Naive thymus-derived CD8-positive, alpha-beta T cell (primary cell): ENCODE data around the gene RAP1GAP2. TPM values are rescaled to one million over a fixed set of nuclear protein-coding genes. Genes with fewer than 3 reads are reported as not detected.

ENCODE experiments used
- ATAC-seq, 2 donors: fragments of 150-1000 bp; cut with Tn5 transposase in 1 of 2; sonication (Bioruptor Pico), chemical (Tn5 transposase) in 1 of 2; 1 replicate in 1 of 2; 2 replicates in 1 of 2; pipeline ENCODE4 v1.10.0; 2021; ENCODE audit warnings: mild to moderate bottlenecking in 2 of 2, moderate library complexity in 2 of 2
- POLR2A ChIA-PET: fragments of 350-600 bp; sonication (Branson Sonifier 250); formaldehyde crosslinking; loops from one replicate; lab custom pipeline; 2021; ENCODE audit warnings: antibody characterized with exemption; lab: Charles Lee
- DNase-seq, 10 donors: peaks; one replicate each; pipeline versions ENCODE4 v3.0.0 to v3.0.0-alpha.2; 2020 to 2022
- H3K27ac Mint-ChIP-seq, 10 donors: one replicate each; pipeline ENCODE4 v1.8.0; 2020 to 2022; ENCODE audit warnings: mild to moderate bottlenecking in 10 of 10, mixed read lengths in 10 of 10, moderate library complexity in 4 of 10, inconsistent platforms in 1 of 10
- H3K27me3 Mint-ChIP-seq, 5 donors: one replicate each; pipeline ENCODE4 v1.8.0; 2021 to 2022; ENCODE audit warnings: mixed read lengths in 5 of 5
- H3K36me3 Mint-ChIP-seq, 3 donors: one replicate each; pipeline ENCODE4 v1.8.0; 2020 to 2022; ENCODE audit warnings: mixed read lengths in 3 of 3, mild to moderate bottlenecking in 2 of 3, inconsistent platforms in 1 of 3
- H3K4me1 Mint-ChIP-seq, 4 donors: one replicate each; pipeline ENCODE4 v1.8.0; 2021 to 2022; ENCODE audit warnings: mixed read lengths in 4 of 4
- H3K4me3 Mint-ChIP-seq, 10 donors: one replicate each; pipeline ENCODE4 v1.8.0; 2020 to 2022; ENCODE audit warnings: mild to moderate bottlenecking in 10 of 10, mixed read lengths in 10 of 10, moderate library complexity in 6 of 10, inconsistent platforms in 1 of 10
- H3K9me3 Mint-ChIP-seq, 9 donors: one replicate each; pipeline ENCODE4 v1.8.0; 2020 to 2022; ENCODE audit warnings: mixed read lengths in 9 of 9, mild to moderate bottlenecking in 3 of 9, inconsistent platforms in 1 of 9, moderate library complexity in 1 of 9
- polyA plus RNA-seq, 3 donors: library from polyadenylated mRNA; unstranded; fragments of 300-500 nt; fragmentation: Illumina TruSeq; gene quantifications; one replicate each; pipeline ENCODE4 v1.2.3, GENCODE V29; 2021
- total RNA-seq, 8 experiments: library from RNA in 2 of 8; stranded (reverse) in 2 of 8; gene quantifications; one replicate each; pipeline ENCODE4 v1.2.3 and lab custom pipeline; 2021 to 2026

Gene RAP1GAP2
- total and polyA plus RNA-seq, 5 experiments from 2014 or later: 0.44 to 1.6 (median 1.3) TPM

DNA sequence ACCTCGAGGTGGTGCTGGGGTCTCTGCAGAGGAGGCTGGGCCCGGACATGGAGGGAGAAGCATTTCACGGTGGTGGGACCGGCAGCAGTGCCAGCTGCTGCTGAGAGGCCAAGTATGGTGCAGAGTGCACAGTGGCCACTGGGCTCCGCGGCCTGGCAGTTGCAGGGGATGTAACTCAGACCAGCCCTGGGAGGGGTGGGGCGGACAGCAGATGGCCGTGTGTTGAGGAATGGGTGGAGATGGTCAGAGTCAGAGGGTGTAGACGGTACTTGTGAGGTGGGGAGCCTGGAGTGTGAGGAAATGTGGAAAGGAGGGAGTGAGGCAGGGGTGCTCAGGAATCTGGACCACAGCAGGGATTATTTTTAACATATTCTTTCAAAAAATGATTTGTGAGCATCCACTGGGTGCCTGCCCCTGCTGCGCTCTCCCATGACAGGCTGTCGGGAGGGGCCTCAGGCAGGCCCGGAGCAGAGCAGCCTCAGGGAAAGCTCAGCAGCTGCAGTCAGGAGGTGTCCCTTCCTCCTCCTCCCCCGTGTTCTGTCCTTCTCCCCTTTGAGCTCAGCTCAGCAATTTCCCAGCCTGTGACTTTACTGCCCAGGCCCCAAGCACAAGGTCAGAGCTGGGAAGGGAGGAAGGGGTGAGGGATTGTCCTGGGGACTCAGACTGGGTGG, 113.1 kb downstream of the RAP1GAP2 start:
- POLR2A ChIA-PET: interaction anchor here (0.9 kb wide), 1 partner anchor 80 kb away, joined by 3 read pairs; no protein-coding TSS in a partner anchor
- peak overlapping the region in 3 of 10 donors; percentile 25 to 60 (median 37) for H3K27ac Mint-ChIP-seq
- ATAC-seq (no peak), DNase-seq (no peak)
- H3K36me3 Mint-ChIP-seq: peaks cover 4 to 21% (median 12%) of the 10 kb centered on the region in 3 donors
- peak overlapping the region in 1 of 10 donors; percentile 11 for H3K4me3 Mint-ChIP-seq
- peaks cover 0 to 2% (median 0%) of the 10 kb centered on the region in 5 donors for H3K27me3 Mint-ChIP-seq
- H3K4me1 Mint-ChIP-seq: peaks cover 6 to 23% (median 7%) of the 10 kb centered on the region in 4 donors
- H3K9me3 Mint-ChIP-seq: peaks cover 0 to 6% (median 0%) of the 10 kb centered on the region in 9 donors

DNA sequence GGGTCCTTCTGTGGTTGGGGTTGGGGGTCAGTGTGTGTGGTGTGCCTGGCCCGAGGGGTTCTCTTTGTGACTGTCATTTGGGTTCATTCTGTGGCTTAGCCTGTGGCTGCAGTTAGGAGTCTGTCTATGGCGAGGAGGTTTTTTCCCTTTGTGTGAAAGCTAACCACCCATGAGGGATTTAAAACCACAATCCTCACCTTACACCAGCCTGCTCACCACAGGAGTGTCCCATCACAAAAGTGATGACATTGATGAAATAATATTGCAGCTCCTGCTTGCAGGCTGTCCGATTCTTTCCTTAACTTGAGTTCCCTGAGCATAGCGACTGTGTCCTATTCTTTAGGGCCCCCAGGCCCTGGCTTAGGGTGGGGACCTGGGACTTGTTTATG, 113.6 kb downstream of the RAP1GAP2 start:
- H3K9me3 Mint-ChIP-seq: peaks cover 0 to 6% (median 0%) of the 10 kb centered on the region in 9 donors
- no peak for ATAC-seq
- H3K4me3 Mint-ChIP-seq: peak overlapping the region in 1 of 10 donors; percentile 20
- H3K36me3 Mint-ChIP-seq: peaks cover 4 to 21% (median 12%) of the 10 kb centered on the region in 3 donors
- no peak for DNase-seq
- POLR2A ChIA-PET: interaction anchor here (0.9 kb wide), 1 partner anchor 80 kb away, joined by 3 read pairs; no protein-coding TSS in a partner anchor
- peaks cover 0 to 2% (median 0%) of the 10 kb centered on the region in 5 donors for H3K27me3 Mint-ChIP-seq
- peaks cover 6 to 23% (median 7%) of the 10 kb centered on the region in 4 donors for H3K4me1 Mint-ChIP-seq
- no peak overlapping the region for H3K27ac Mint-ChIP-seq

DNA sequence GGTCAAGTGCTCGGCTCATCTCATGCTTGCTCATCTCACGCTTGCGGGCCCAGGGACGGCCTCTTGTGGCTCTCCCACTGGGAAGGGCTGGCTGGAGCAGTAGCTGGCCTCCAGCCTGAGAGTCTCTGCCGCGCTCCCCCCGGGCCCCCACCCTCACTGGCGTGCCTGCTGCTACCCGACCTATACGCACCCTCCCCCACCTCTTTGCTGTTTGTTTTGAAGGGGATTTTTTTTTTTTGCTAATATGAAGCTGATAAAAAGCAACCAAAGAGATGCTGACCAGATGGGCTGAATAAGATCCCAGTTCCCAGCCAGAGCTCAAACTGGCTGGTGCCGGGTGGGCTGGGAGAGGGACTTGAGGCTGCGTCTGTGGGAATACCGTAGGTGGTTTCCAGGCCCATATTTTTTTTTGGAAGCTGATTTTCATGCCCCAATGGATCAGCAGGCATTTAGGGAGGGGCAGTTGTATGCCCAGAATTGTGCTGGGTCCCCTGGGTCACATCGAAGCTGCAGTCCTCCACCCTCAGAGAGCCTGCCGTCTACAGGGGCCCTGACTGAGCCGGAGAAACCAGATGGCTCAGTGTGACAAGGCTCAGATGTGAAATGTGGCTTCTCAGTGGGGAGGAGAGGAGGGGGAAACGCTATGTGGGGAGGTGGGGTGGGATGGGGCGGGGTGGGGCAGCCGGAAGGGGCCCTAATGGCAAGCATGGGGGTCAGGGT, 115.0 kb downstream of the RAP1GAP2 start:
- H3K4me3 Mint-ChIP-seq: no peak overlapping the region
- no peak for ATAC-seq
- H3K4me1 Mint-ChIP-seq: peaks cover 3 to 16% (median 7%) of the 10 kb centered on the region in 4 donors

DNA sequence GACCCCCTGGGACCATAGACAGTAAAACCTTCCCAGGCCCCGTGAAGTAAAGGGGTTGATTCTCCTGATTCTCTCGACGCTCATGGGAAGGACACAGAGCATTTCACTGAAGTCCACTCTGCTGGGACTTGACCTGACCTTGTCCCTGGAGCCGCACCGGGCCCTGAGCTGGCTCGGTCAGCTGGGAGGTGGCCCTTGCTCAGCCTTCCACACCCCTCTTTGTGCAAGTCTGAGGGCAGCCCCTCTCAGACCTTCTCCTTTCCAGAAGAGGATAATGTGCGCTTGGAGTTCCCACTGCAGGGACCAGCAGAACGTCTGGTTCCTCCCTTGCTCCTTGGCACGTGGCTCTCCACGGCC, 115.5 kb downstream of the RAP1GAP2 start:
- H3K27ac Mint-ChIP-seq: no peak overlapping the region

More for the DNA sequence above, 115.0 kb downstream of the RAP1GAP2 start:
- Mint-ChIP-seq H3K27ac (no peak overlapping the region), H3K27me3 (peaks cover 0 to 2% (median 0%) of the 10 kb centered on the region in 5 donors), H3K9me3 (peaks cover 0 to 6% (median 0%) of the 10 kb centered on the region in 9 donors), H3K36me3 (peaks cover 4 to 21% (median 12%) of the 10 kb centered on the region in 3 donors)
- POLR2A ChIA-PET: no interaction called here
- DNase-seq: no peak

DNA sequence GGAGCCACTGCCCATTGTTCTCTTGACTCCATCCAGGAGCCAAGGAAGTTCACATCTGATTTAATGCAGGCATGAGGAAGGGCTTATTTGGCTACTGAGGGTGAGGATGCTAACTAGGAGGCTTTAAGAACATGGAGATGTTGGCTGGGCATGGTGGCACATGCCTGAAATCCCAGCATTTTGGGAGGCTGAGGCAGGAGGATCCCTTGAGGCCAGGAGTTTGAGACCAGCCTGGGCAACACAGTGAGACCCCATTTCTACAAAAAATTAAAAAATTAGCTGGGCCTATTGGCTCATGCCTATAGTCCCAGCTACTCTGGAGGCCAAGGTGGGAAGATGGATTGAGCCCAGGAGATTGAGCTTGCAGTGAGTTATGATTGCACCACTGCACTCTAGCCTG, 116.5 kb downstream of the RAP1GAP2 start:
- Mint-ChIP-seq H3K36me3 (peaks cover 0 to 10% (median 9%) of the 10 kb centered on the region in 3 donors), H3K27me3 (peaks cover 0 to 2% (median 0%) of the 10 kb centered on the region in 5 donors), H3K27ac (peak overlapping the region in 1 of 10 donors; percentile 26), H3K9me3 (peaks cover 0 to 6% (median 0%) of the 10 kb centered on the region in 9 donors), H3K4me3 (no peak overlapping the region), H3K4me1 (peaks cover 3 to 16% (median 6%) of the 10 kb centered on the region in 4 donors)
- POLR2A ChIA-PET: no interaction called here
- DNase-seq: no peak
- ATAC-seq: no peak

More for the DNA sequence above, 115.5 kb downstream of the RAP1GAP2 start:
- DNase-seq: no peak
- POLR2A ChIA-PET: no interaction called here
- peaks cover 2 to 16% (median 12%) of the 10 kb centered on the region in 3 donors for H3K36me3 Mint-ChIP-seq
- H3K9me3 Mint-ChIP-seq: peaks cover 0 to 6% (median 0%) of the 10 kb centered on the region in 9 donors
- ATAC-seq: no peak
- peaks cover 0 to 2% (median 0%) of the 10 kb centered on the region in 5 donors for H3K27me3 Mint-ChIP-seq
- H3K4me1 Mint-ChIP-seq: peaks cover 3 to 16% (median 7%) of the 10 kb centered on the region in 4 donors
- no peak overlapping the region for H3K4me3 Mint-ChIP-seq

DNA sequence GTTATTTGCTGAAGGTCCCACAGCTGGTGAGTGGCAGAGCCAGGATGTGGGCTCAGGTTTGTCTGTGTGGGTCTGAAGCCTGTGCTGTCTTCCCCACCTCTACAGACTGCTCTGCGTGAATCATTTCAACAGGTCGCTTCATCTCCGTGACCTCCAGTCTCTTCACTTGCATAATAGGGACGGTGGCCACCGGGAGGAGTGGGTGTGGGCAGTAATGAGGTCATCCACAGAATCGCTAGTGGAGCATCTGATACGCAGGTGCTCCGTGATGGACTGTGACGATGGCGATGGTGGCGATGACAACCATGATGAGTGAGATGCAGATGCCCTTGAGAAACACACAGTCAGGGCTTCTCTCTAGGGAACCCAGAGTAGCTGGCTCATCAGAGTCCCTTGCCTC, 120.2 kb downstream of the RAP1GAP2 start:
- Mint-ChIP-seq H3K27ac (no peak overlapping the region), H3K27me3 (no peaks in the 10 kb centered on the region), H3K4me3 (no peak overlapping the region), H3K9me3 (peaks cover 0 to 4% (median 0%) of the 10 kb centered on the region in 9 donors), H3K36me3 (peaks cover 0 to 5% (median 3%) of the 10 kb centered on the region in 3 donors), H3K4me1 (no peaks in the 10 kb centered on the region)
- DNase-seq (no peak), ATAC-seq (no peak)
- POLR2A ChIA-PET: no interaction called here

DNA sequence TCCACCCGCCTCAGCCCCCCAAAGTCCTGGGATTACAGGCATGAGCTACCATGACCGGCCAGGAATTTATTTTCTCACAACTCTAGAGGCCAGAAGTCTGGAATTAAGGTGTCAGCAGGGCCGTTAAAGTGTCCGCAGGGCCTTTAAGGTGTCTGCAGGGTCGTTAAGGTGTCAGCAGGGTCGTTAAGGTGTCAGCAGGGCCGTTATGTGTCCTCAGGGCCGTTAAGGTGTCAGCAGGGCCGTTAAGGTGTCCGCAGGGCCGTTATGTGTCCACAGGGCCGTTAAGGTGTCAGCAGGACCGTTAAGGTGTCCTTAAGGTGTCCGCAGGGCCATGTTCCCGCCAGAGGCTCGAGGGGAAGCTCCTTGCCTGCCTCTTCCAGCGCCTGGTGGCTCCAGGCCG, 125.2 kb downstream of the RAP1GAP2 start:
- Mint-ChIP-seq H3K4me3 (no peak overlapping the region), H3K27ac (no peak overlapping the region), H3K36me3 (peaks cover 0 to 15% (median 5%) of the 10 kb centered on the region in 3 donors), H3K27me3 (no peaks in the 10 kb centered on the region), H3K9me3 (no peaks in the 10 kb centered on the region), H3K4me1 (peaks cover 0 to 10% (median under 1%) of the 10 kb centered on the region in 4 donors)
- ATAC-seq (no peak), DNase-seq (no peak)
- POLR2A ChIA-PET: no interaction called here

DNA sequence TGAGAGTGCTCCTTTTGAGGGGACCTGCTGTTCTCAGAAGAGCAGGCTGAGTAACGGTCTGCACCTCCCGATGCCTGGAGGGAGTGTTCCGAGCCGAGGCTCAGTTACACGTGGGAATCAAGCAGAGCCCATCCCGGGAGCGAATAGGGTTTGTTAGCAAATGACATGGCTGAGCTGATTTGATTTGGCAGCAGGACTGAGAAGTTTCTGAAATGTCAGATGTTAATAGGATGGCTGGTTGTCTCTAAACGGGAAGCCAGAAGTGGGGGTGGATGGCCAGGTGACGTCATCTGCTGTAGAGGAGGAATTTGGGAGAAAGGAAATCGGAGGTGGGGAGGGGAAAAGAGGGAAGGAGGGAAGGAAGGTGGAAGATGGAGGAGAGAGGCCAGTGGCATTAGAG, 128.0 kb downstream of the RAP1GAP2 start:
- no peak overlapping the region for H3K4me3 Mint-ChIP-seq
- no peak for DNase-seq
- H3K36me3 Mint-ChIP-seq: peaks cover 0 to 26% (median 9%) of the 10 kb centered on the region in 3 donors
- POLR2A ChIA-PET: no interaction called here
- peaks cover 0 to 2% (median 0%) of the 10 kb centered on the region in 9 donors for H3K9me3 Mint-ChIP-seq
- H3K27me3 Mint-ChIP-seq: no peaks in the 10 kb centered on the region
- peaks cover 0 to 18% (median 4%) of the 10 kb centered on the region in 4 donors for H3K4me1 Mint-ChIP-seq
- ATAC-seq: no peak
- H3K27ac Mint-ChIP-seq: no peak overlapping the region

DNA sequence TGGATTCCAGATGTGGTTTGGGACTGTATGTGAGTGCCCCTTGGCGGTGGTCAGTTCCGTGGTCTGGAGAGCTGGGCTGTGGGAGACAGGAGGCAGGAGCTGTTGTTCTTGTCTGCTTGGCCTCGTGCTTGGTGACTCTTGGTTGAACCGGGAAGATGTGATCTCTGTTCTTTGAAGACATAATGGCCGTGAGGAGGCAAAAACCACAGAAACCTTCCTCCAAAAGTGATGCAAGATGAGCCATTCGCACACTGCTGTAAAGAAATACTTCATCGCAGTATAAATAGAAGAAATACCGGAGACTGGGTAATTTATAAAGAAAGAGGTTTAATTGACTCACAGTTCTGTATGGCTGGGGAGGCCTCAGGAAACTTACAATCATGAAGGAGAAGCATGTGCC, 128.8 kb downstream of the RAP1GAP2 start:
- H3K4me1 Mint-ChIP-seq: peaks cover 0 to 20% (median 6%) of the 10 kb centered on the region in 4 donors
- ATAC-seq (no peak), DNase-seq (no peak)
- H3K4me3 Mint-ChIP-seq: no peak overlapping the region
- POLR2A ChIA-PET: no interaction called here
- peaks cover 0 to 2% (median 0%) of the 10 kb centered on the region in 9 donors for H3K9me3 Mint-ChIP-seq
- H3K27me3 Mint-ChIP-seq: no peaks in the 10 kb centered on the region
- H3K27ac Mint-ChIP-seq: no peak overlapping the region
- peaks cover 0 to 26% (median 9%) of the 10 kb centered on the region in 3 donors for H3K36me3 Mint-ChIP-seq

DNA sequence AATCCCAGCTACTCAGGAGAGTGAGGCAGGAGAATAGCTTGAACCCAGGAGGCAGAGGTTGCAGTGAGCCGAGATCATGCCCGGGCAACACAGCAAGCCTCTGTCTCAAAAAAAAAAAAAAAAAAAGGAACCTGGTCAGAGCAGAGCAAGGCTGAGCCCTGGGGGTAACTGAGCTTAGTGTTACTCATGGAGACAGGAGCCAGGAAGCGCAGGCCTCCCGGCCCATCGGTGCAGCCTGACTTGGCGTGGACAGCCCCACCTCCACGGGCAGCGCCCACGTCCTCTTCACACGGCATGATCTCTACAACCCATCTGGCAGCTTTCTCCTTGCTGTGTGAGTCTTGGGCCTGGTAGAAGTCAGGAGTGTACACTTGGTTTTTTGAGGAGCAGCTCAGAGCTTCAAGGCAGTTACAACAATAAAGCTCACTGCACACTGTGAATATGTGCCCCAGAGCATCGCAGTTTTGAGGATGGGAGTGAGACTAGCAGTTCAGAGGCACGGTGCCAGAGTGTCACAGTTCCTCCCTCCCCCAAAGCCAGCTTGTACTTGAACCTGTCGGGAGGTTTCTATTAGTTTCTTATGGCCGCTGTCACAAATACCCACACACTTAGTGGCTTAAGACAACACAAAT, 129.9 kb downstream of the RAP1GAP2 start:
- no peak overlapping the region for H3K27ac Mint-ChIP-seq
- no peak for ATAC-seq
- no peak overlapping the region for H3K4me3 Mint-ChIP-seq

DNA sequence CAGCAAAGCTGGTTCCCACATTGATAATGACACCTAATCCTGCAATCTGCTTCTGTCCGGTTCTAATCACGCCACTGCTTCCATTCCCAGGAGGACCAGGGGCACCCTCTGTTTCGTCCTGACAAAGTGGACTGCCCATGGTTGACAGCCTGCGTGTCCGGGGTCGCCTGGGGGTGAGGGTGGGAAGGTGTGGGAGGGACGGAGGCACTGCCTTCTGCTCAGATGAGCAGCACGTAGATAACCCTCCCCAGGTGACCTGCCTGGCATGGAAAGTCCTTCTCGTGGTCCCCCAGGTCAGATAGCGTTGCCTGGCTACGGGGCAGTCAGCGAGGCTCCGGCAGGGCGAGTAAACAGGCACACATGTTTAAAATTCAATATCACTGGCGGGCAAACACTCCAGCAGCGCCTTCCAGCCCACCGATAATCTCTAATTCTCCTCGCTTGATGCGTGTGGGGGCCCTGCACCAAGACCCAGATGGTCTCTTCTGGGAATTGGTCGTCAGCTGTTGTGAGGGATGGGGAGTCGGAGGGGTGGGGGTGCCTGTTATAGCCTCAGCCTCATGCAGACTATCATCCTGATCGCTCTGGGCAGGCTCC, 132.2 kb downstream of the RAP1GAP2 start:
- H3K27ac Mint-ChIP-seq: peak overlapping the region in 1 of 10 donors; percentile 31
- POLR2A ChIA-PET: no interaction called here
- H3K4me3 Mint-ChIP-seq: no peak overlapping the region
- peaks cover 13 to 41% (median 22%) of the 10 kb centered on the region in 4 donors for H3K4me1 Mint-ChIP-seq
- H3K27me3 Mint-ChIP-seq: peaks cover 0 to 2% (median 0%) of the 10 kb centered on the region in 5 donors
- ATAC-seq (no peak), DNase-seq (no peak)
- peaks cover 0 to 25% (median 10%) of the 10 kb centered on the region in 3 donors for H3K36me3 Mint-ChIP-seq
- H3K9me3 Mint-ChIP-seq: peaks cover 0 to 2% (median 0%) of the 10 kb centered on the region in 9 donors

More for the DNA sequence above, 129.9 kb downstream of the RAP1GAP2 start:
- peaks cover 0 to 2% (median 0%) of the 10 kb centered on the region in 5 donors for H3K27me3 Mint-ChIP-seq
- peaks cover 0 to 2% (median 0%) of the 10 kb centered on the region in 9 donors for H3K9me3 Mint-ChIP-seq
- POLR2A ChIA-PET: interaction anchor here (0.5 kb wide), 1 partner anchor 100 kb away, joined by 3 read pairs; no protein-coding TSS in a partner anchor
- H3K4me1 Mint-ChIP-seq: peaks cover 7 to 27% (median 12%) of the 10 kb centered on the region in 4 donors
- DNase-seq: no peak
- H3K36me3 Mint-ChIP-seq: peaks cover 0 to 26% (median 9%) of the 10 kb centered on the region in 3 donors
